ENCODE results near the gene OR10H2.

DNA sequence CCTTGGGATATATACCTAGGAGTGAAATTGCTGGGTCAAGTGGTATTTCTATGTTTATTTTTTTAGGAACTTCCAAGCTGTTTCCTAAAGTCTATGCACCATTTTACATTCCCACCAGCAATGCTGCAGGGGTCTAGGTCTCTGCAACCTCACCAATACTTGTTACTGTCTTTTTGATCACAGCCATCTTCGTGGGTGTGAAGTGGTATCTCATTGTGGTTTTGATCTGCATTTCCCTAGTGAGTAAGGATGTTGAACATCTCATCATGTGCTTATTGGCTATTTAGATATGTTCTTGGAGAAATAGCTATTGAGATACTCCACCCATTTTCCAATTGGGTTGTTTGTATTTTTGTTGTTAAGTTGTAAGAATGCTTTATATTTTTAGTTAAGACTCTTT, 2.7 kb downstream of the OR10H2 start:
- TF ChIP-seq EZH2 (IDR thresholded peaks at IDR 0.05; ENCODE audit: insufficient read depth, poor library complexity, severe bottlenecking) = no peak
- no peak for TF ChIP-seq EZH2phosphoT487 (IDR thresholded peaks at IDR 0.05; ENCODE audit: insufficient read depth, low read depth)
